Measurements from ENCODE around the gene RIIAD1. TPM values are rescaled to one million over a fixed set of nuclear protein-coding genes. Genes with fewer than 3 reads are reported as not detected.

Gene RIIAD1
- polyA plus RNA-seq, 1 of the 3 experiments (the other 2 are of a cell fraction): not detected

- CTCF ChIA-PET: interaction anchor here (0.8 to 2.0 kb wide), 12 partner anchors 14 to 214 kb away, joined by 3 to 7 read pairs (median 3); partner anchors contain the start of gene TDRKH
- POLR2A ChIA-PET: interaction anchor here (0.7 to 2.1 kb wide), 11 partner anchors 12 to 146 kb away, joined by 3 to 9 read pairs (median 4); partner anchors contain the start of genes TDRKH and THEM4
- WGBS (ENCODE audit: low lambda C conversion rate): under 1% methylated on average over 28 of the region's 68 CpGs
- H3K4me1 ChIP-seq (ENCODE audit: control insufficient read depth in 1 of 2, insufficient read depth in 2 of 2, low read depth in 1 of 2, low read length in 1 of 2): peaks cover 0 to 10% of the 10 kb centered on the region in 2 experiments; a peak in 2 of 4 replicates
- no peaks in the 10 kb centered on the region for H3K9me3 ChIP-seq
- H3K9me2 ChIP-seq: no peaks in the 10 kb centered on the region
- peak within 1 kb of the TSS; percentile 91 for H3K9ac ChIP-seq
- no peaks in the 10 kb centered on the region for H3K27me3 ChIP-seq (ENCODE audit: insufficient read depth)
- no peaks in the 10 kb centered on the region for H4K20me1 ChIP-seq (ENCODE audit: insufficient read depth)
- H2AFZ ChIP-seq (ENCODE audit: low read depth): peak within 1 kb of the TSS; percentile 99
- peak within 1 kb of the TSS; percentile 72 to 93 for H3K27ac ChIP-seq (ENCODE audit: low read depth in 2 of 2, low read length in 1 of 2)
- H3F3A ChIP-seq (replicated peaks; ENCODE audit: insufficient read depth): peaks cover 6% of the 10 kb centered on the region
- H3K4me3 ChIP-seq (ENCODE audit: low read depth in 2 of 2, low read length in 1 of 2): peak within 1 kb of the TSS; percentile 79 to 91
- peaks cover 18% of the 10 kb centered on the region for H3K79me2 ChIP-seq (ENCODE audit: insufficient read depth)
- DNase-seq: peak; percentile 96
- peaks cover 20 to 35% of the 10 kb centered on the region in 2 experiments for H3K36me3 ChIP-seq (replicated peaks in 1 of 2; ENCODE audit: control insufficient read depth in 1 of 2, insufficient read depth in 2 of 2, low read length in 1 of 2)
- H3K4me2 ChIP-seq: peak within 1 kb of the TSS; percentile 90
- no peak for TF ChIP-seq CTCF (IDR thresholded peaks at IDR 0.05)
- TF ChIP-seq TAF1 (IDR thresholded peaks at IDR 0.05; ENCODE audit: borderline replicate concordance, low read depth, low read length): peak; percentile 92
- TF ChIP-seq NFIC (IDR thresholded peaks at IDR 0.05; ENCODE audit: borderline replicate concordance): no peak
- peak; percentile 26 for TF ChIP-seq SMC3 (IDR thresholded peaks at IDR 0.05; ENCODE audit: low read depth, low read length)
- no peak for TF ChIP-seq JUND (IDR thresholded peaks at IDR 0.05)
- peak; percentile 71; the same call in 1 of the 2 replicates for TF ChIP-seq SIN3A (IDR thresholded peaks at IDR 0.05; ENCODE audit: borderline replicate concordance, low read depth, low read length)
- no peak for TF ChIP-seq RXRA (IDR thresholded peaks at IDR 0.05; ENCODE audit: borderline replicate concordance, low read depth)
- peak; percentile 54 for TF ChIP-seq CHD2 (IDR thresholded peaks at IDR 0.05; ENCODE audit: low read length, partially characterized antibody)
- TF ChIP-seq MEF2A (IDR thresholded peaks at IDR 0.05; ENCODE audit: borderline replicate concordance, low read depth): no peak
- TF ChIP-seq NRF1 (IDR thresholded peaks at IDR 0.05; ENCODE audit: low read depth, low read length): no peak
- no peak for TF ChIP-seq GATA2 (CRISPR knock-in tag; IDR thresholded peaks at IDR 0.05)
- TF ChIP-seq FOXJ3 (CRISPR knock-in tag; IDR thresholded peaks at IDR 0.05): no peak
- TF ChIP-seq ZBTB33 (IDR thresholded peaks at IDR 0.05; ENCODE audit: borderline replicate concordance, low read depth): no peak
- 0 out of 2 replicates have a peak, but pooled peaks have one; percentile 22 for TF ChIP-seq GABPA (IDR thresholded peaks at IDR 0.05; ENCODE audit: low read depth)
- no peak for TF ChIP-seq USF2 (IDR thresholded peaks at IDR 0.05; ENCODE audit: borderline replicate concordance, low read depth, low read length)
- TF ChIP-seq POLR2AphosphoS5 (IDR thresholded peaks at IDR 0.05; ENCODE audit: low read depth, low read length): peak; percentile 90; the same call in 1 of the 2 replicates
- TF ChIP-seq TEAD4 (IDR thresholded peaks at IDR 0.05; ENCODE audit: borderline replicate concordance, insufficient read depth): no peak
- peak; percentile 73 for TF ChIP-seq MXI1 (IDR thresholded peaks at IDR 0.05; ENCODE audit: low read depth, low read length)
- no peak for TF ChIP-seq FOSL2 (IDR thresholded peaks at IDR 0.05; ENCODE audit: borderline replicate concordance, low read depth)
- no peak for TF ChIP-seq EZH2phosphoT487 (IDR thresholded peaks at IDR 0.05; ENCODE audit: borderline replicate concordance, low read depth)
- TF ChIP-seq RCOR1 (IDR thresholded peaks at IDR 0.05; ENCODE audit: low read length): no peak
- TF ChIP-seq RAD21 (IDR thresholded peaks at IDR 0.05; ENCODE audit: low read length): no peak; the same call in 1 of the 2 replicates
- no peak for TF ChIP-seq FOXM1 (IDR thresholded peaks at IDR 0.05; ENCODE audit: low read depth)
- no peak for TF ChIP-seq RFX5 (IDR thresholded peaks at IDR 0.05; ENCODE audit: low read length)
- TF ChIP-seq, protein P1, sequence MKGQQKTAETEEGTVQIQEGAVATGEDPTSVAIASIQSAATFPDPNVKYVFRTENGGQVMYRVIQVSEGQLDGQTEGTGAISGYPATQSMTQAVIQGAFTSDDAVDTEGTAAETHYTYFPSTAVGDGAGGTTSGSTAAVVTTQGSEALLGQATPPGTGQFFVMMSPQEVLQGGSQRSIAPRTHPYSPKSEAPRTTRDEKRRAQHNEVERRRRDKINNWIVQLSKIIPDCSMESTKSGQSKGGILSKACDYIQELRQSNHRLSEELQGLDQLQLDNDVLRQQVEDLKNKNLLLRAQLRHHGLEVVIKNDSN (IDR thresholded peaks at IDR 0.05; ENCODE audit: borderline replicate concordance, low read depth): no peak
- TF ChIP-seq EP300 (IDR thresholded peaks at IDR 0.05; ENCODE audit: borderline replicate concordance in 1 of 2, low read depth in 1 of 2, low read length in 1 of 2): no peak
- peak; percentile 34; the same call in 1 of the 2 replicates for TF ChIP-seq ELF1 (IDR thresholded peaks at IDR 0.05)
Measured at GRCh38 chr1:151762941-151763921, 41.9 kb downstream of the RIIAD1 start, which contains the start of gene MRPL9. Gene MRPL9 (minus strand): TSS chr1:151763496. CDS start chr1:151763479, 17 bp downstream.

All from SK-N-SH (cell line).